Trophoblast cell (in vitro differentiated cells and primary cell): ENCODE data around the gene APH1B.

Source experiments
- DNase-seq, 2 donors: peaks; one replicate each; pipeline ENCODE4 v3.0.0-alpha.2; 2016
- H2AFZ ChIP-seq: 2 replicates; pipeline ENCODE4 v1.6.1; 2013; ENCODE audit warnings: low read length, moderate library complexity, mild to moderate bottlenecking; ENCODE audit not compliant: insufficient read depth, poor library complexity
- H2AK5ac ChIP-seq: 2 replicates; pipeline ENCODE4 v1.6.1; 2013; ENCODE audit warnings: mild to moderate bottlenecking, low read length
- H2BK120ac ChIP-seq: 2 replicates; pipeline ENCODE4 v1.6.1; 2013; ENCODE audit warnings: low read length, mild to moderate bottlenecking, moderate library complexity; ENCODE audit not compliant: insufficient read depth, poor library complexity
- H2BK12ac ChIP-seq: 2 replicates; pipeline ENCODE4 v1.6.1; 2013; ENCODE audit warnings: mild to moderate bottlenecking, low read length, moderate library complexity
- H2BK5ac ChIP-seq: 2 replicates; pipeline ENCODE4 v1.6.1; 2013; ENCODE audit warnings: low read length, low read depth, moderate library complexity, mild to moderate bottlenecking; ENCODE audit not compliant: poor library complexity
- H3K14ac ChIP-seq: 2 replicates; pipeline ENCODE4 v1.6.1; 2013; ENCODE audit warnings: mild to moderate bottlenecking, low read length
- H3K18ac ChIP-seq: 2 replicates; pipeline ENCODE4 v1.6.1; 2013; ENCODE audit warnings: mild to moderate bottlenecking, low read length
- H3K23ac ChIP-seq: 2 replicates; pipeline ENCODE4 v1.6.1; 2013; ENCODE audit warnings: low read length
- H3K27ac ChIP-seq: 2 replicates; pipeline ENCODE4 v1.5.1; 2013; ENCODE audit warnings: low read depth, mild to moderate bottlenecking, inconsistent platforms, low read length, moderate library complexity
- H3K27me3 ChIP-seq: 2 replicates; pipeline ENCODE4 v1.6.1; 2013; ENCODE audit warnings: inconsistent platforms, mild to moderate bottlenecking, low read length, moderate library complexity; ENCODE audit not compliant: insufficient read depth
- H3K36me3 ChIP-seq, 2 experiments: 1 replicate in 1 of 2; 2 replicates in 1 of 2; pipeline ENCODE4 v1.6.1; 2013; ENCODE audit warnings: low read length in 2 of 2, mild to moderate bottlenecking in 2 of 2, moderate library complexity in 1 of 2; ENCODE audit not compliant: insufficient read depth in 2 of 2, control insufficient read depth in 1 of 2
- H3K4ac ChIP-seq: 2 replicates; pipeline ENCODE4 v1.6.1; 2013; ENCODE audit warnings: low read depth, mild to moderate bottlenecking, low read length, moderate library complexity
- H3K4me1 ChIP-seq, 2 experiments: 1 replicate in 1 of 2; 2 replicates in 1 of 2; pipeline ENCODE4 v1.6.1; 2013; ENCODE audit warnings: low read length in 2 of 2, mild to moderate bottlenecking in 2 of 2, moderate library complexity in 1 of 2; ENCODE audit not compliant: insufficient read depth in 2 of 2, control insufficient read depth in 1 of 2
- H3K4me2 ChIP-seq: 2 replicates; pipeline ENCODE4 v1.6.1; 2013; ENCODE audit warnings: inconsistent platforms, mild to moderate bottlenecking, low read length, moderate library complexity
- H3K4me3 ChIP-seq: 2 replicates; pipeline ENCODE4 v1.5.1; 2013; ENCODE audit warnings: mild to moderate bottlenecking, low read depth, low read length, inconsistent platforms
- H3K79me1 ChIP-seq: one replicate; pipeline ENCODE4 v1.6.1; 2013; ENCODE audit warnings: low read length
- H3K79me2 ChIP-seq: 2 replicates; pipeline ENCODE4 v1.6.1; 2013; ENCODE audit warnings: low read length, mild to moderate bottlenecking; ENCODE audit not compliant: control insufficient read depth, insufficient read depth, poor library complexity
- H3K9ac ChIP-seq: 2 replicates; pipeline ENCODE4 v1.6.1; 2013; ENCODE audit warnings: mild to moderate bottlenecking, low read length
- H3K9me3 ChIP-seq: 2 replicates; pipeline ENCODE4 v1.6.1; 2013; ENCODE audit warnings: low read depth, mild to moderate bottlenecking, control low read depth, inconsistent platforms, low read length; ENCODE audit not compliant: insufficient read depth
- H4K12ac ChIP-seq: 2 replicates; pipeline ENCODE4 v1.6.1; 2013; ENCODE audit warnings: low read depth, mild to moderate bottlenecking, low read length, moderate library complexity
- H4K8ac ChIP-seq: 2 replicates; pipeline ENCODE4 v1.6.1; 2013; ENCODE audit warnings: low read depth, mild to moderate bottlenecking, low read length, moderate library complexity
- H4K91ac ChIP-seq: one replicate; pipeline ENCODE4 v1.6.1; 2013; ENCODE audit warnings: low read depth, mild to moderate bottlenecking, low read length, moderate library complexity
- WGBS: extraction: QIAGEN DNeasy Blood & Tissue Kit; methylation state at CpG from one replicate; pipeline ENCODE4 v1.1.7; 2013; ENCODE audit warnings: missing lambda C conversion rate; ENCODE audit not compliant: insufficient read length, insufficient coverage; ENCODE audit errors: extremely low coverage; 5-methylcytosine and 5-hydroxymethylcytosine counted together

APH1B gene

DNA sequence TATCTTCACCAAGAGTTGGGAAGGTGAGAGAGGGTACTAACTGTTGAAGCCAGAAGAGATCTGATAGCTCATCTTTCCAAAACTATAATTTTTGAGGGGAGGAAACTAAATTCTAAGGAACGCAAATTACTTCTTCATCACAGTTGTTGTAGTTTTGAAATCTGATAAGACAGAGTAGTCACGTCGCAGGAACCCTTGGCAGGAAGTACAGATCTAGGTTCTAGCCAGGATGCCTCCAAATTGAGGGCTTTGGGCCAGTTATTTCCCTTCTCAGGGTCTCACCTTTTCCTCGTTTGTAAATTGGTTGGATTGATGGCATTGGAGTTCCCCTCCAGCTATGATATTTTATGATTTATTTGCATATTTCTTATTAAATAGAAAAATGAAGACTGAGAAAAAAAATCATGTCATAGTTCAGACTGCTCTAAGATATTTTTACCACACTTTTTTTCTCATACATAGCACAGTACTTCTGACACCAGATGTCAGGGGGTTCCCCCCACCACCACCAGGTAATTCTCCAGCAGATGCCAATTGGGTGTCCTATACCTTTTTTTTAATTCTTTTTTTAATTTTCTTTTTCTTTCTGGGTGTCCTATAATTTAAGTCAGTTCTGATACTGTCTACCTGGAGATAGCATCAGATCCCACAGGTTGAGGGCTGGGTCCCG lies 32.3 kb upstream of the APH1B start:
- Histone ChIP-seq H4K91ac (no peak overlapping the region), H2AFZ (no peak overlapping the region), H3K14ac (no peak overlapping the region), H3K79me1 (no peaks in the 10 kb centered on the region), H3K27ac (no peak overlapping the region), H3K27me3 (no peaks in the 10 kb centered on the region), H2BK120ac (no peak overlapping the region), H3K4ac (no peak overlapping the region), H3K36me3 (peaks cover 1 to 6% of the 10 kb centered on the region in 2 experiments), H2AK5ac (no peak overlapping the region), H3K18ac (no peak overlapping the region), H3K79me2 (no peaks in the 10 kb centered on the region), H3K9me3 (no peaks in the 10 kb centered on the region), H4K8ac (no peak overlapping the region), H2BK12ac (no peak overlapping the region), H2BK5ac (no peak overlapping the region), H3K4me1 (no peaks in the 10 kb centered on the region), H3K23ac (no peak overlapping the region), H4K12ac (no peak overlapping the region), H3K4me3 (no peak overlapping the region), H3K4me2 (no peak overlapping the region), H3K9ac (no peak overlapping the region)
- DNase-seq = peak; percentile 47 to 72
- no CpG with 5 or more reads among the region's 5 CpGs for WGBS

DNA sequence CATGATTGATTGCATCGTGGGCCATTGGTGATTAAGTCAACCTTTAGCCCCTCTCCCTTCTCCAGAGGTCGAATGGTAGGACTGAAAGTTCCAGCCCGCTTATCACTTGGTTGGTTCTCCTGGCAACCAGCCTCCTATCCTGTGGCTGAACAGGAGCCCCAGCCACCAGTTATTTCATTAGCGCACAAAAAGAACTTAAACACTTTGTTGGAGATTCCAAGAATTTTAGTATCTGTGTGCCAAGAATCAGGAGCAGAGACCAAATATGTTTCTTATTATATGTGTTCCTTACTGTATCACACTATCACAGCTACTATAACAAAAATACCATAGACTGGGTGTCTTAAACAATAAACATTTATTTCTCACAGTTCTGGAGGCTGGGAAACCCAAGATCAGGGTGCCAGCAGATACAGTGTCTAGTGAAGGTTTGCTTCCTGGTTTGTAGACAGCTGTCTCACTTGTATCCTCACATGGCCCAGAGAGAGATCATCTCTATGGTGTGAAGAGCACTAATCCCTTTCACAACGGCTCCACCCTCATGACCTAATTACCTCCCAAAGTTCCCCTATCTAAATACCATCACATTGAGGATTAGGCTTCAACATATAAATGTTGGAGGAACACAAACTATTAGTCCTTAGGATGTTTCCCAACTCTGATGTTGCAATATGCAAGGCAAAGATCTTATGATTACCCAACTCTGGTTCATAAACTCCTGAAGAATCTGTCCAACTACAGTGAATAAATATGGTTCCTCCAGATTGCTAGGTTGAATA lies 30.5 kb upstream of the APH1B start:
- no peaks in the 10 kb centered on the region for H3K79me1 ChIP-seq
- no peak overlapping the region for H3K4ac ChIP-seq
- H3K14ac ChIP-seq = no peak overlapping the region
- H2BK12ac ChIP-seq = no peak overlapping the region
- no peak overlapping the region for H3K4me3 ChIP-seq
- H4K91ac ChIP-seq = no peak overlapping the region
- H3K36me3 ChIP-seq = peaks cover 1 to 8% of the 10 kb centered on the region in 2 experiments
- H3K4me1 ChIP-seq = no peaks in the 10 kb centered on the region
- H3K18ac ChIP-seq = no peak overlapping the region
- H2BK120ac ChIP-seq = no peak overlapping the region
- peak; percentile 97 to 100 for DNase-seq
- no peak overlapping the region for H3K27ac ChIP-seq
- no peak overlapping the region for H3K4me2 ChIP-seq
- no peak overlapping the region for H2BK5ac ChIP-seq
- H4K8ac ChIP-seq = no peak overlapping the region
- no peak overlapping the region for H4K12ac ChIP-seq
- no peak overlapping the region for H2AK5ac ChIP-seq
- no peaks in the 10 kb centered on the region for H3K79me2 ChIP-seq
- no peak overlapping the region for H2AFZ ChIP-seq
- no peak overlapping the region for H3K9ac ChIP-seq
- no peaks in the 10 kb centered on the region for H3K9me3 ChIP-seq
- no peak overlapping the region for H3K23ac ChIP-seq
- H3K27me3 ChIP-seq = no peaks in the 10 kb centered on the region
- no CpG with 5 or more reads among the region's 5 CpGs for WGBS

GRCh38 chr15:63250312-63250965 lies 27.0 kb upstream of the APH1B start:
- Histone ChIP-seq H2BK12ac (no peak overlapping the region), H3K36me3 (peaks cover under 1 to 8% of the 10 kb centered on the region in 2 experiments), H3K18ac (no peak overlapping the region), H2AK5ac (no peak overlapping the region), H3K14ac (no peak overlapping the region), H4K12ac (no peak overlapping the region), H3K9me3 (no peaks in the 10 kb centered on the region), H3K9ac (no peak overlapping the region), H4K8ac (no peak overlapping the region), H3K79me1 (no peaks in the 10 kb centered on the region), H4K91ac (no peak overlapping the region), H2AFZ (no peak overlapping the region), H3K4me1 (no peaks in the 10 kb centered on the region), H3K4me2 (no peak overlapping the region), H3K23ac (no peak overlapping the region), H3K27ac (no peak overlapping the region), H3K27me3 (no peaks in the 10 kb centered on the region), H2BK120ac (no peak overlapping the region), H2BK5ac (no peak overlapping the region), H3K79me2 (no peaks in the 10 kb centered on the region), H3K4me3 (no peak overlapping the region), H3K4ac (no peak overlapping the region)
- peak; percentile 95 to 98 for DNase-seq
- whole genome bisulfite sequencing = no CpG with 5 or more reads among the region's 4 CpGs

DNA sequence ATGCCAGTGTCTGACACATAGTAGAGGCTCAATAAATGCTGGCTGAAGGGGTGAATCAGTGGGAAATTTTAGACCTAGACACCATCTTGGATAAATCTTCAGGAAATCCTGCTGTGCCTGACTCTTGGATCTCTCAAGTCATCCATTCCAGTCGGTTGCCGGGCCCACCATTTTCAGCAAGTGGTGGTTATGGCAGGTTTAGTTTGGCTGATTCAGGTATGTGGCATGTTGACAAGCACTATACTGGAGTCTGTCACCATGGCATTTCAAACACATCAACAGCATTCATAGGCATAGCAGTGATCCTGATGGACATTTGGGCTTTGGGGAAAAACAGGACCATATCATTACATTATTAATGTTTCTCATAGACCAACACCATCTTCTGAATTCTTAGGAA lies 25.7 kb upstream of the APH1B start:
- Histone ChIP-seq H2BK12ac (no peak overlapping the region), H3K18ac (no peak overlapping the region), H3K79me2 (no peaks in the 10 kb centered on the region), H3K9me3 (no peaks in the 10 kb centered on the region), H3K4ac (no peak overlapping the region), H3K14ac (no peak overlapping the region), H2AK5ac (no peak overlapping the region), H3K27ac (no peak overlapping the region), H3K4me3 (no peak overlapping the region), H4K91ac (no peak overlapping the region), H2BK120ac (no peak overlapping the region), H3K79me1 (no peaks in the 10 kb centered on the region), H3K36me3 (peaks cover 0 to 5% of the 10 kb centered on the region in 2 experiments), H2BK5ac (no peak overlapping the region), H3K9ac (no peak overlapping the region), H3K23ac (no peak overlapping the region), H3K4me2 (no peak overlapping the region), H4K12ac (no peak overlapping the region), H3K27me3 (no peaks in the 10 kb centered on the region), H3K4me1 (no peaks in the 10 kb centered on the region), H4K8ac (no peak overlapping the region), H2AFZ (no peak overlapping the region)
- DNase-seq = peak; percentile 71 to 81
- no CpG with 5 or more reads among the region's 2 CpGs for WGBS
